DND-41 (cell line): ENCODE measurements around the gene TBC1D17.

Source experiments
- ATAC-seq: fragments of 200-7000 bp; cut with Tn5 transposase; 3 replicates; pipeline ENCODE4 v1.9.1; 2021; ENCODE audit warnings: low read depth; ENCODE audit not compliant: insufficient read depth
- DNase-seq: peaks from one replicate; pipeline ENCODE4 v3.0.0-alpha.2; 2020
- H2AFZ ChIP-seq: 2 replicates; pipeline ENCODE4 v1.6.0; 2012; ENCODE audit warnings: low read depth, low read length
- H3K27ac ChIP-seq: 2 replicates; pipeline ENCODE4 v1.5.1; 2012; ENCODE audit warnings: low read length, inconsistent platforms
- H3K27me3 ChIP-seq: fragments of 200-600 bp; sonication (generic); 2 replicates; pipeline ENCODE4 v1.6.0; 2012; ENCODE audit warnings: low read length, mild to moderate bottlenecking, inconsistent platforms; ENCODE audit not compliant: insufficient read depth, poor library complexity
- H3K36me3 ChIP-seq: 2 replicates; pipeline ENCODE4 v1.5.1; 2012; ENCODE audit warnings: low read length, inconsistent platforms; ENCODE audit not compliant: insufficient read depth
- H3K4me1 ChIP-seq: 2 replicates; pipeline ENCODE4 v1.5.1; 2012; ENCODE audit warnings: mild to moderate bottlenecking, low read length; ENCODE audit not compliant: insufficient read depth
- H3K4me2 ChIP-seq: 2 replicates; pipeline ENCODE4 v1.6.0; 2012; ENCODE audit warnings: mild to moderate bottlenecking, moderate library complexity, low read length, inconsistent platforms; ENCODE audit not compliant: insufficient read depth
- H3K4me3 ChIP-seq, 2 experiments: fragments of 200-600 bp in 1 of 2; shearing (Covaris generic) in 1 of 2; 2 replicates each; pipeline ENCODE4 v1.5.1; 2012 to 2016; ENCODE audit warnings: inconsistent platforms in 2 of 2, low read length in 2 of 2, mild to moderate bottlenecking in 2 of 2, low read depth in 1 of 2, moderate library complexity in 1 of 2
- H3K79me2 ChIP-seq: 2 replicates; pipeline ENCODE4 v1.6.0; 2012; ENCODE audit warnings: low read length, inconsistent platforms; ENCODE audit not compliant: insufficient read depth
- H3K9ac ChIP-seq: 2 replicates; pipeline ENCODE4 v1.6.0; 2012; ENCODE audit warnings: low read depth, mild to moderate bottlenecking, inconsistent platforms, low read length, moderate library complexity
- H3K9me3 ChIP-seq: 2 replicates; pipeline ENCODE4 v1.5.1; 2012; ENCODE audit warnings: low read length, moderate library complexity, mild to moderate bottlenecking, inconsistent platforms; ENCODE audit not compliant: insufficient read depth, severe bottlenecking
- H4K20me1 ChIP-seq: 2 replicates; pipeline ENCODE4 v1.6.0; 2012; ENCODE audit warnings: low read length; ENCODE audit not compliant: insufficient read depth
- EZH2 ChIP-seq: IDR thresholded peaks from 3 replicates; pipeline ENCODE4 v1.6.1; 2012; ENCODE audit warnings: borderline replicate concordance, low read depth, mild to moderate bottlenecking, moderate library complexity, low read length, inconsistent platforms; ENCODE audit not compliant: severe bottlenecking
- TF ChIP-seq, protein P1 (sequence below): IDR thresholded peaks from 2 replicates; pipeline ENCODE4 v1.5.1; 2012; ENCODE audit warnings: borderline replicate concordance, low read length, moderate library complexity, mild to moderate bottlenecking; ENCODE audit not compliant: poor library complexity, severe bottlenecking; ENCODE audit errors: extremely low read depth

The TBC1D17 gene

DNA sequence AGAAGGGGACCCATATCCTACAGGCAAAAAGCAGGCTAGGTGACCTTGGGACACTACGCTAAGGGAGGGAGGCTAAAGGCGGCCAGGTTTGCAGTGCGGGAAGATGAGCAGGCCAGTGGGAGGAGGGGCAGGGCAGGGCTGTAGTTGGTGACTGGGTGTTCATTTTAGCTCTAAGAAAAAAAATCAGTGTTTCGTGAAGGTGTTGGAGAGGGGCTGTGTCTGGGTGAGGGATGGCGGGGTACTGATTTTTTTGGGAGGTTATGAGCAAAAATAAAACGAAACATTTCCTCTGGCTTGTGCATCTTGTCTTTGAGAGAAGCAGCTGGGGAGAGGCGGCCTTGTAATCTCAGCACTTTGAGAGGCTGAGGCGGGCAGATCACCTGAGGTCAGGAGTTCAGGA is 56.1 kb downstream of the TBC1D17 start:
- peaks cover 36% of the 10 kb centered on the region for H3K4me1 ChIP-seq
- H3K27ac ChIP-seq = no peak overlapping the region
- ATAC-seq (no peak), DNase-seq (no peak)
- H3K4me3 ChIP-seq = no peak overlapping the region
- no peaks in the 10 kb centered on the region for H3K27me3 ChIP-seq
- H3K9me3 ChIP-seq = no peaks in the 10 kb centered on the region
- H4K20me1 ChIP-seq = peaks cover 40% of the 10 kb centered on the region
- peaks cover 49% of the 10 kb centered on the region for H3K79me2 ChIP-seq
- H3K9ac ChIP-seq = no peak overlapping the region
- H3K4me2 ChIP-seq = peak overlapping the region; percentile 49; the same call in 1 of the 2 replicates
- no peak overlapping the region for H2AFZ ChIP-seq
- H3K36me3 ChIP-seq = peaks cover 42% of the 10 kb centered on the region
- no peak for TF ChIP-seq EZH2
- TF ChIP-seq, protein P1, sequence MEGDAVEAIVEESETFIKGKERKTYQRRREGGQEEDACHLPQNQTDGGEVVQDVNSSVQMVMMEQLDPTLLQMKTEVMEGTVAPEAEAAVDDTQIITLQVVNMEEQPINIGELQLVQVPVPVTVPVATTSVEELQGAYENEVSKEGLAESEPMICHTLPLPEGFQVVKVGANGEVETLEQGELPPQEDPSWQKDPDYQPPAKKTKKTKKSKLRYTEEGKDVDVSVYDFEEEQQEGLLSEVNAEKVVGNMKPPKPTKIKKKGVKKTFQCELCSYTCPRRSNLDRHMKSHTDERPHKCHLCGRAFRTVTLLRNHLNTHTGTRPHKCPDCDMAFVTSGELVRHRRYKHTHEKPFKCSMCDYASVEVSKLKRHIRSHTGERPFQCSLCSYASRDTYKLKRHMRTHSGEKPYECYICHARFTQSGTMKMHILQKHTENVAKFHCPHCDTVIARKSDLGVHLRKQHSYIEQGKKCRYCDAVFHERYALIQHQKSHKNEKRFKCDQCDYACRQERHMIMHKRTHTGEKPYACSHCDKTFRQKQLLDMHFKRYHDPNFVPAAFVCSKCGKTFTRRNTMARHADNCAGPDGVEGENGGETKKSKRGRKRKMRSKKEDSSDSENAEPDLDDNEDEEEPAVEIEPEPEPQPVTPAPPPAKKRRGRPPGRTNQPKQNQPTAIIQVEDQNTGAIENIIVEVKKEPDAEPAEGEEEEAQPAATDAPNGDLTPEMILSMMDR = no peak

DNA sequence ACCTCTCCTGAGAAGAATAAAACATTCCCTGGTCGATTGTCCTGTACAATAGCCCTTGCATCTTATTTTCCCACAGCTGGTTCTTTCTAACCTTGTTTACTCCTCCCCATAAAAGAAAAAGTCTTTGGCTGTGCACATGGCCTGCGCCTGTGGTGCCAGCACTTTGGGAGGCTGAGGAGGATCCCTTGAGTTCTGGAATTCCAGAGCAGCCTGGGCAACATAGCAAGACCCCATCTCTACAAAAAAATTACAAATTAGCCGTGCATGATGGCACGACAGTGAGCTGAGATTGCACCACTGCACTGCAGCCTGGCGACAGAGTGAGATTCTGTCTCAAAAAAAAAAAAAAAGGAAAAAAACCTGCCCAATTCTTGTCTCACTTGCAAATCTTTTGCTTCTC is 59.0 kb downstream of the TBC1D17 start:
- Histone ChIP-seq H3K4me3 (no peak overlapping the region), H3K27me3 (no peaks in the 10 kb centered on the region), H3K79me2 (peaks cover 20% of the 10 kb centered on the region), H3K4me2 (no peak overlapping the region), H3K4me1 (peaks cover 17% of the 10 kb centered on the region; the same call in 1 of the 2 replicates), H3K9ac (no peak overlapping the region), H3K36me3 (peaks cover 19% of the 10 kb centered on the region), H2AFZ (no peak overlapping the region), H4K20me1 (peaks cover 25% of the 10 kb centered on the region; the same call in 1 of the 2 replicates), H3K9me3 (no peaks in the 10 kb centered on the region), H3K27ac (no peak overlapping the region)
- DNase-seq (no peak), ATAC-seq (no peak)
- no peak for TF ChIP-seq EZH2
- TF ChIP-seq, protein P1 = no peak

DNA sequence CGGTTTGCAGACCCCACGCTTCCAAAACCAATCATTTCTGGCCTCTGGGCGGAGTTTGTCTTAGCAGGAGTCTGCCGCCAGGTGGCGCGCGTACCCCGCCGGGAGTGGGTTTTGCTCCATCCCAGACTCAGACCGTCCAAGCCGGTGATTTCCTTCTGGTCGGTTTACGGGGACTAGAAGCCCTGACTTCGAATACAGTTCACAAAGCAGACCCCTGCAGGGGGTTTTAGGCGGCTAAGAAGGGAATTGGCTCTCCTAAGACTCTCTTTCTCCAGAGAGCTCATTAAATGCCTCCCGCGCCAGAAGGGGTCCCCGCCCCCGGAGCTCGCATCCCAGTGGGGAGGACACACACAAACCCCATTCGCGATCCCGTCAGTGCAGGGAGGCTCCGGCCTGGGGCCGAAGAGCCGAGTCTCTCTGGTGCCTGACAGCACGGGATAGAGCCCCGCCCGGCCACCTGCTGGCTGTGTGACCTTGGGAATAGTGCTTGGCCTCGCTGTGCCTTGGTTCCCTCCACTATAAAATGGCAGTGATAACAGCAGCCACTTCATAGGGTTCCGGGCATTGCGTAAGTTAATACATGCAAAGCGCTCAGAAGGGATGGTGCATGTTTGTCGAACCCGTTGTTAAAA is 60.4 kb downstream of the TBC1D17 start:
- DNase-seq (peak; percentile 71), ATAC-seq (peak; percentile 57)
- TF ChIP-seq EZH2 = no peak
- TF ChIP-seq, protein P1 = peak; percentile 95
- Histone ChIP-seq H3K27me3 (no peaks in the 10 kb centered on the region), H3K4me1 (peaks cover 8% of the 10 kb centered on the region; the same call in 1 of the 2 replicates), H3K4me3 (no peak overlapping the region), H2AFZ (peak overlapping the region; percentile 52; the same call in 1 of the 2 replicates), H3K4me2 (peak overlapping the region; percentile 42; the same call in 1 of the 2 replicates), H3K9me3 (no peaks in the 10 kb centered on the region), H3K36me3 (peaks cover 8% of the 10 kb centered on the region), H3K9ac (no peak overlapping the region), H3K79me2 (peaks cover 9% of the 10 kb centered on the region; the same call in 1 of the 2 replicates), H3K27ac (no peak overlapping the region), H4K20me1 (peaks cover 14% of the 10 kb centered on the region; the same call in 1 of the 2 replicates)
